PC-9 (cell line): Measurements from ENCODE around the gene FGF14. TPM values are rescaled to one million over a fixed set of nuclear protein-coding genes. Genes with fewer than 3 reads are reported as not detected.

Source experiments
- BruUV-seq: library from RNA; stranded (reverse); fragments of 400-500 nt; replicated peaks from 2 replicates; lab custom pipeline; 2021; lab: Mats Ljungman, UMichigan
- CTCF ChIA-PET: fragments of 300-600 bp; sonication (Branson Sonifier 250); formaldehyde crosslinking; loops from one replicate; lab custom pipeline; 2022; ENCODE audit warnings: antibody characterized with exemption; lab: Charles Lee
- POLR2A ChIA-PET: fragments of 300-600 bp; sonication (Branson Sonifier 250); formaldehyde crosslinking; loops from one replicate; lab custom pipeline; 2022; ENCODE audit warnings: antibody characterized with exemption; ENCODE audit not compliant: unreplicated experiment; lab: Charles Lee
- DNase-seq, 2 experiments: peaks; one replicate each; pipeline versions ENCODE4 v3.0.0 to v3.0.0-alpha.2; 2015 to 2022; ENCODE audit warnings: mixed read lengths in 1 of 2
- H2AFZ ChIP-seq: fragments of 200-600 bp; sonication (generic); 2 replicates; pipeline ENCODE4 v1.8.1; 2017; ENCODE audit warnings: antibody characterized with exemption
- H3F3A ChIP-seq: fragments of 200-600 bp; sonication (generic); 2 replicates; pipeline ENCODE4 v1.8.1; 2017; ENCODE audit warnings: antibody characterized with exemption, mild to moderate bottlenecking, low read depth; ENCODE audit not compliant: insufficient read depth
- H3K27ac ChIP-seq: fragments of 200-600 bp; sonication (generic); 2 replicates; pipeline ENCODE4 v1.6.1; 2016; ENCODE audit warnings: mixed run types
- H3K27me3 ChIP-seq: fragments of 200-600 bp; sonication (generic); 2 replicates; pipeline ENCODE4 v1.6.1; 2016; ENCODE audit warnings: low read depth, mixed run types; ENCODE audit not compliant: insufficient read depth
- H3K36me3 ChIP-seq: fragments of 200-600 bp; sonication (generic); 2 replicates; pipeline ENCODE4 v1.6.1; 2016; ENCODE audit warnings: low read depth, mixed run types
- H3K4me1 ChIP-seq: fragments of 200-600 bp; sonication (generic); replicated peaks from 2 replicates; pipeline ENCODE4 v1.6.1; 2016; ENCODE audit warnings: mixed run types; ENCODE audit not compliant: insufficient read depth
- H3K4me2 ChIP-seq: fragments of 200-600 bp; sonication (generic); 2 replicates; pipeline ENCODE4 v1.6.1; 2017; ENCODE audit warnings: mixed run types
- H3K4me3 ChIP-seq: fragments of 200-600 bp; sonication (generic); 2 replicates; pipeline ENCODE4 v1.6.1; 2016; ENCODE audit warnings: mixed run types
- H3K79me2 ChIP-seq: fragments of 200-600 bp; sonication (generic); 2 replicates; pipeline ENCODE4 v1.6.1; 2017; ENCODE audit warnings: low read depth, mixed run types
- H3K9me2 ChIP-seq: fragments of 200-600 bp; sonication (generic); 2 replicates; pipeline ENCODE4 v1.8.1; 2017; ENCODE audit warnings: mild to moderate bottlenecking; ENCODE audit not compliant: insufficient read depth
- H3K9me3 ChIP-seq: fragments of 200-600 bp; sonication (generic); 2 replicates; pipeline ENCODE4 v1.8.1; 2016; ENCODE audit warnings: low read depth; ENCODE audit not compliant: insufficient read depth
- H4K20me1 ChIP-seq: fragments of 200-600 bp; sonication (generic); 2 replicates; pipeline ENCODE4 v1.8.1; 2017; ENCODE audit not compliant: insufficient read depth
- EZH2 ChIP-seq: fragments of 200-600 bp; sonication (generic); IDR thresholded peaks from 2 replicates; pipeline ENCODE4 v1.8.0; 2017; ENCODE audit warnings: antibody characterized with exemption, low read depth
- intact Hi-C: fragments of 100-400 bp; cut with micrococcal nuclease; formaldehyde crosslinking; loops from one replicate; pipeline ENCODE4 v1.10.0; 2022; ENCODE audit not compliant: unreplicated experiment
- total RNA-seq: library from RNA; stranded (reverse); gene quantifications from 2 replicates; pipeline ENCODE4 v1.2.3, GENCODE V29; 2021
- TF ChIP-seq, protein P1 (sequence below): fragments of 200-600 bp; sonication (generic); conservative IDR thresholded peaks from 2 replicates; pipeline ENCODE4 v1.6.1; 2017; ENCODE audit warnings: mixed run types, antibody characterized with exemption, mild to moderate bottlenecking, moderate library complexity

FGF14 gene
- total RNA-seq, 1 experiment from 2014 or later = not detected

- no TSS peak for BruUV-seq
These were observed 361.0 kb downstream of the FGF14 start for GRCh38 chr13:102040812-102041211.

GRCh38 chr13:102039264-102039663, 362.6 kb downstream of the FGF14 start:
- TF ChIP-seq EZH2 = no peak
- TF ChIP-seq, protein P1, sequence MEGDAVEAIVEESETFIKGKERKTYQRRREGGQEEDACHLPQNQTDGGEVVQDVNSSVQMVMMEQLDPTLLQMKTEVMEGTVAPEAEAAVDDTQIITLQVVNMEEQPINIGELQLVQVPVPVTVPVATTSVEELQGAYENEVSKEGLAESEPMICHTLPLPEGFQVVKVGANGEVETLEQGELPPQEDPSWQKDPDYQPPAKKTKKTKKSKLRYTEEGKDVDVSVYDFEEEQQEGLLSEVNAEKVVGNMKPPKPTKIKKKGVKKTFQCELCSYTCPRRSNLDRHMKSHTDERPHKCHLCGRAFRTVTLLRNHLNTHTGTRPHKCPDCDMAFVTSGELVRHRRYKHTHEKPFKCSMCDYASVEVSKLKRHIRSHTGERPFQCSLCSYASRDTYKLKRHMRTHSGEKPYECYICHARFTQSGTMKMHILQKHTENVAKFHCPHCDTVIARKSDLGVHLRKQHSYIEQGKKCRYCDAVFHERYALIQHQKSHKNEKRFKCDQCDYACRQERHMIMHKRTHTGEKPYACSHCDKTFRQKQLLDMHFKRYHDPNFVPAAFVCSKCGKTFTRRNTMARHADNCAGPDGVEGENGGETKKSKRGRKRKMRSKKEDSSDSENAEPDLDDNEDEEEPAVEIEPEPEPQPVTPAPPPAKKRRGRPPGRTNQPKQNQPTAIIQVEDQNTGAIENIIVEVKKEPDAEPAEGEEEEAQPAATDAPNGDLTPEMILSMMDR = no peak
- H3K79me2 ChIP-seq = no peaks in the 10 kb centered on the region
- CTCF ChIA-PET = no interaction called here
- POLR2A ChIA-PET = no interaction called here
- no peaks in the 10 kb centered on the region for H4K20me1 ChIP-seq
- H3K4me2 ChIP-seq = no peak overlapping the region
- H2AFZ ChIP-seq = no peak overlapping the region
- H3K9me2 ChIP-seq = no peaks in the 10 kb centered on the region
- no TSS peak for BruUV-seq
- H3K4me3 ChIP-seq = no peak overlapping the region
- no peak overlapping the region for H3K27ac ChIP-seq
- no peaks in the 10 kb centered on the region for H3F3A ChIP-seq
- no peaks in the 10 kb centered on the region for H3K4me1 ChIP-seq
- DNase-seq = no peak
- no peaks in the 10 kb centered on the region for H3K27me3 ChIP-seq
- intact Hi-C loops = no loop called here
- H3K9me3 ChIP-seq = no peaks in the 10 kb centered on the region
- no peaks in the 10 kb centered on the region for H3K36me3 ChIP-seq

More at GRCh38 chr13:102040812-102041211, 361.0 kb downstream of the FGF14 start:
- H3K4me3 ChIP-seq = no peak overlapping the region
- H3K27me3 ChIP-seq = no peaks in the 10 kb centered on the region
- H2AFZ ChIP-seq = no peak overlapping the region
- H3K36me3 ChIP-seq = no peaks in the 10 kb centered on the region
- H3F3A ChIP-seq = no peaks in the 10 kb centered on the region
- H3K27ac ChIP-seq = no peak overlapping the region
- no peaks in the 10 kb centered on the region for H3K79me2 ChIP-seq
- H3K9me2 ChIP-seq = no peaks in the 10 kb centered on the region
- POLR2A ChIA-PET = no interaction called here
- CTCF ChIA-PET = no interaction called here
- H3K4me1 ChIP-seq = no peaks in the 10 kb centered on the region
- H4K20me1 ChIP-seq = no peaks in the 10 kb centered on the region
- no peak for TF ChIP-seq EZH2
- TF ChIP-seq, protein P1 = no peak
- no peaks in the 10 kb centered on the region for H3K9me3 ChIP-seq
- intact Hi-C loops = no loop called here
- H3K4me2 ChIP-seq = no peak overlapping the region
- DNase-seq = no peak

GRCh38 chr13:102038787-102039186, 363.1 kb downstream of the FGF14 start:
- Histone ChIP-seq H2AFZ (no peak overlapping the region), H3F3A (no peaks in the 10 kb centered on the region), H4K20me1 (no peaks in the 10 kb centered on the region), H3K27ac (no peak overlapping the region), H3K9me3 (no peaks in the 10 kb centered on the region), H3K9me2 (no peaks in the 10 kb centered on the region), H3K4me1 (no peaks in the 10 kb centered on the region), H3K4me2 (no peak overlapping the region), H3K27me3 (no peaks in the 10 kb centered on the region), H3K36me3 (no peaks in the 10 kb centered on the region), H3K79me2 (no peaks in the 10 kb centered on the region), H3K4me3 (no peak overlapping the region)
- no peak for TF ChIP-seq EZH2
- TF ChIP-seq, protein P1 = no peak
- intact Hi-C loops = no loop called here
- ChIA-PET CTCF (no interaction called here), POLR2A (no interaction called here)
- no TSS peak for BruUV-seq
- DNase-seq = no peak
